PFSK-1 (cell line): Measurements from ENCODE around the gene RNF152.

Experiments
- FOXP2 ChIP-seq: optimal IDR thresholded peaks from 2 replicates; pipeline ENCODE3; 2011; ENCODE audit warnings: borderline replicate concordance, control low read depth, inconsistent platforms; ENCODE audit not compliant: insufficient read depth; ENCODE audit errors: extremely low read length, extremely low read depth
- POLR2AphosphoS5 ChIP-seq: IDR thresholded peaks from 2 replicates; pipeline ENCODE4 v1.6.1; 2012; ENCODE audit warnings: low read depth, mild to moderate bottlenecking, control low read depth, low read length, moderate library complexity
- REST ChIP-seq, 2 experiments: IDR thresholded peaks; 2 replicates each; pipeline versions ENCODE4 v1.6.1 to v1.8.0; 2011 to 2012; ENCODE audit warnings: low read depth in 2 of 2, low read length in 2 of 2, control low read depth in 1 of 2, inconsistent platforms in 1 of 2, mild to moderate bottlenecking in 1 of 2, moderate library complexity in 1 of 2; ENCODE audit not compliant: insufficient read depth in 1 of 2
- SIN3A ChIP-seq: IDR thresholded peaks from 2 replicates; pipeline ENCODE4 v1.6.1; 2012; ENCODE audit warnings: mild to moderate bottlenecking, low read length, moderate library complexity, borderline replicate concordance; ENCODE audit not compliant: insufficient read depth
- TAF1 ChIP-seq: IDR thresholded peaks from 2 replicates; pipeline ENCODE4 v1.6.1; 2012; ENCODE audit warnings: low read length, control low read depth, borderline replicate concordance; ENCODE audit not compliant: insufficient read depth

GRCh38 chr18:61892683-61893308, at the start of gene RNF152:
- TF ChIP-seq TAF1, result no peak
- TF ChIP-seq SIN3A, result no peak
- no peak for TF ChIP-seq POLR2AphosphoS5
- no peak for TF ChIP-seq REST (IDR thresholded peaks at IDR 0.05; ENCODE audit: insufficient read depth in 1 of 2, low read depth in 2 of 2, low read length in 2 of 2)
- TF ChIP-seq FOXP2, result no peak
